Stimulated activated CD8-positive, alpha-beta memory T cell treated with anti-CD3 and anti-CD28 coated beads, Interleukin-12 subunit alpha, Interleukin-12 subunit beta, amount 100 ng/mL, for 24 hours (primary cell): ENCODE measurements around the gene PCK1.

ENCODE experiments used
- DNase-seq: peaks from one replicate; pipeline ENCODE4 v3.0.0-alpha.2; 2020; ENCODE audit errors: extremely low read depth

The PCK1 gene

GRCh38 chr20:57536771-57537724 lies 23.9 kb upstream of the PCK1 start:
- DNase-seq: no peak

- DNase-seq: no peak
Observed at GRCh38 chr20:57537822-57538221, 23.1 kb upstream of the PCK1 start.

- no peak for DNase-seq
Observed at GRCh38 chr20:57539889-57540288, 21.0 kb upstream of the PCK1 start.

GRCh38 chr20:57540890-57541580 lies 19.9 kb upstream of the PCK1 start:
- no peak for DNase-seq

GRCh38 chr20:57543754-57544153 lies 17.2 kb upstream of the PCK1 start:
- no peak for DNase-seq

GRCh38 chr20:57544838-57545564 lies 15.9 kb upstream of the PCK1 start:
- no peak for DNase-seq

- no peak for DNase-seq
Observed at GRCh38 chr20:57545927-57546662, 14.8 kb upstream of the PCK1 start.

- no peak for DNase-seq
Observed at GRCh38 chr20:57546956-57547649, 13.8 kb upstream of the PCK1 start.

GRCh38 chr20:57548177-57549058 lies 12.5 kb upstream of the PCK1 start:
- DNase-seq: no peak

- DNase-seq: no peak
Observed at GRCh38 chr20:57552471-57552870, 8.4 kb upstream of the PCK1 start.

- DNase-seq: no peak
Observed at GRCh38 chr20:57553376-57554018, 7.4 kb upstream of the PCK1 start.

- no peak for DNase-seq
Observed at GRCh38 chr20:57555457-57556184, 5.3 kb upstream of the PCK1 start.

GRCh38 chr20:57556980-57557274 lies 4.0 kb upstream of the PCK1 start:
- DNase-seq: no peak

- no peak for DNase-seq
Observed at GRCh38 chr20:57557926-57558613, 2.8 kb upstream of the PCK1 start.

GRCh38 chr20:57558614-57559288 lies 2.2 kb upstream of the PCK1 start:
- no peak for DNase-seq

GRCh38 chr20:57559289-57559634 lies 1.6 kb upstream of the PCK1 start:
- no peak for DNase-seq

GRCh38 chr20:57559658-57560553 lies 1.0 kb upstream of the PCK1 start:
- DNase-seq: no peak
